GM23338 (cell line): ENCODE data around the gene AGER. TPM values are rescaled to one million over a fixed set of nuclear protein-coding genes. Genes with fewer than 3 reads are reported as not detected.
A peak's percentile ranks its signal among the peaks of the same experiment; 100 is the strongest.
"Not testable (repeated sequence)": the region's sequence is repeated elsewhere in the genome, so short reads cannot be mapped to it uniquely, and the experiment has no call there.

Source experiments
- ATAC-seq: fragments of 200-7000 bp; cut with Tn5 transposase; 3 replicates; pipeline ENCODE4 v1.9.1; 2020
- DNase-seq: peaks from one replicate; pipeline ENCODE4 v3.0.0-alpha.2; 2015; ENCODE audit warnings: low spot score
- H2AFZ ChIP-seq: fragments of 200-600 bp; sonication (generic); 2 replicates; pipeline ENCODE4 v1.8.0; 2016; ENCODE audit warnings: antibody characterized with exemption, mild to moderate bottlenecking, moderate library complexity
- H3F3A ChIP-seq: fragments of 200-600 bp; sonication (generic); replicated peaks from 2 replicates; pipeline ENCODE4 v1.8.0; 2017; ENCODE audit warnings: antibody characterized with exemption, mixed run types, low read depth
- H3K27ac ChIP-seq: fragments of 200-600 bp; sonication (generic); 2 replicates; pipeline ENCODE4 v1.6.1; 2016; ENCODE audit warnings: low read depth
- H3K27me3 ChIP-seq: fragments of 200-600 bp; sonication (generic); 2 replicates; pipeline ENCODE4 v1.8.0; 2016; ENCODE audit warnings: mild to moderate bottlenecking, mixed run types, moderate library complexity; ENCODE audit not compliant: insufficient read depth
- H3K36me3 ChIP-seq: fragments of 200-600 bp; sonication (generic); 2 replicates; pipeline ENCODE4 v1.8.0; 2016; ENCODE audit warnings: mild to moderate bottlenecking; ENCODE audit not compliant: insufficient read depth
- H3K4me1 ChIP-seq: fragments of 200-600 bp; sonication (generic); 2 replicates; pipeline ENCODE4 v1.8.0; 2016; ENCODE audit warnings: mild to moderate bottlenecking, moderate library complexity; ENCODE audit not compliant: insufficient read depth
- H3K4me2 ChIP-seq: fragments of 200-600 bp; sonication (generic); 2 replicates; pipeline ENCODE4 v1.7.1; 2017; ENCODE audit warnings: mixed run types
- H3K4me3 ChIP-seq: fragments of 200-600 bp; sonication (generic); 2 replicates; pipeline ENCODE4 v1.6.1; 2016; ENCODE audit warnings: mixed run types
- H3K79me2 ChIP-seq: fragments of 200-600 bp; sonication (generic); replicated peaks from 2 replicates; pipeline ENCODE4 v1.8.0; 2017; ENCODE audit warnings: mild to moderate bottlenecking; ENCODE audit not compliant: insufficient read depth
- H3K9me2 ChIP-seq: fragments of 200-600 bp; sonication (generic); 2 replicates; pipeline ENCODE4 v1.8.0; 2017; ENCODE audit not compliant: insufficient read depth
- H4K20me1 ChIP-seq: fragments of 200-600 bp; sonication (generic); replicated peaks from 2 replicates; pipeline ENCODE4 v1.8.0; 2017; ENCODE audit warnings: mild to moderate bottlenecking; ENCODE audit not compliant: insufficient read depth
- H3K27ac Mint-ChIP-seq: 2 replicates; pipeline ENCODE4 v1.8.0; 2020; ENCODE audit warnings: inconsistent platforms, mild to moderate bottlenecking, moderate library complexity, mixed read lengths
- H3K27me3 Mint-ChIP-seq: 3 replicates; pipeline ENCODE4 v1.8.0; 2022; ENCODE audit warnings: low read depth, mild to moderate bottlenecking, moderate library complexity, mixed read lengths, inconsistent platforms; ENCODE audit not compliant: insufficient read depth, poor library complexity
- H3K36me3 Mint-ChIP-seq: 3 replicates; pipeline ENCODE4 v1.8.0; 2021; ENCODE audit warnings: low read depth, mild to moderate bottlenecking, inconsistent platforms, moderate library complexity, mixed read lengths
- H3K4me1 Mint-ChIP-seq: 3 replicates; pipeline ENCODE4 v1.8.0; 2020; ENCODE audit warnings: mild to moderate bottlenecking, inconsistent platforms, mixed read lengths
- H3K4me3 Mint-ChIP-seq: 3 replicates; pipeline ENCODE4 v1.8.0; 2021; ENCODE audit warnings: moderate library complexity, mild to moderate bottlenecking, inconsistent platforms, mixed read lengths
- H3K9me3 Mint-ChIP-seq: 3 replicates; pipeline ENCODE4 v1.8.0; 2020; ENCODE audit warnings: moderate library complexity, mild to moderate bottlenecking, inconsistent platforms, mixed read lengths
- polyA plus RNA-seq: library from polyadenylated mRNA; unstranded; fragments of >200 nt; fragmentation: Nextera tagmentation; extraction: Ambion mirVana; gene quantifications from 2 replicates; pipeline ENCODE4 v1.2.1, GENCODE V29; 2016
- total RNA-seq: library from RNA; depleted of rRNA; stranded (reverse); fragments of >200 nt; shearing (Covaris generic); gene quantifications from 2 replicates; pipeline ENCODE4 v1.2.3, GENCODE V29; 2014
- TF ChIP-seq, protein P1 (sequence below): fragments of 250-450 bp; sonication (Bioruptor Pico); IDR thresholded peaks from 2 replicates; pipeline ENCODE4 v1.5.0; 2020; ENCODE audit warnings: mild to moderate bottlenecking, moderate library complexity

AGER gene
- total and polyA plus RNA-seq, 2 experiments from 2014 or later = 2.3 to 3.4 TPM

DNA sequence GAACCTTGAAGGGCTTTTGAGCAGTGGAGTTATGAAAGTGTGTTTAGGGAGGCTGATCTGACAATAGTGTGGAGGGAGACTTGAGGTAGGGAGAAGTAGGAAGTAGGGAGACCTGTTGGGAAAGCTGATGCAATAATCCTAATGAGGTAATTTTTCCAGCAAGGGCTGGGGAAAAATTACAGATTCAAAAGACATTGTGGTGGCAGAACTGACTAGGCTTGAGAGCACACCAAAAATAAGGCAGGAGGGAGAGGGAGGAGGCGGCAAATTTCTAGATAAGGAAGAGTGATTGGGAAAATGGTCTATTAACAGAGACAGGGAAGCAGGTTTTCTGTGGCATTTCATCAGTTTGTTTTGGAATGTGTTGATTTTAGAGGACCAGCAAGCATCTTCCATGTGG is 37.8 kb downstream of the AGER start:
- no peak for DNase-seq
- TF ChIP-seq, protein P1, sequence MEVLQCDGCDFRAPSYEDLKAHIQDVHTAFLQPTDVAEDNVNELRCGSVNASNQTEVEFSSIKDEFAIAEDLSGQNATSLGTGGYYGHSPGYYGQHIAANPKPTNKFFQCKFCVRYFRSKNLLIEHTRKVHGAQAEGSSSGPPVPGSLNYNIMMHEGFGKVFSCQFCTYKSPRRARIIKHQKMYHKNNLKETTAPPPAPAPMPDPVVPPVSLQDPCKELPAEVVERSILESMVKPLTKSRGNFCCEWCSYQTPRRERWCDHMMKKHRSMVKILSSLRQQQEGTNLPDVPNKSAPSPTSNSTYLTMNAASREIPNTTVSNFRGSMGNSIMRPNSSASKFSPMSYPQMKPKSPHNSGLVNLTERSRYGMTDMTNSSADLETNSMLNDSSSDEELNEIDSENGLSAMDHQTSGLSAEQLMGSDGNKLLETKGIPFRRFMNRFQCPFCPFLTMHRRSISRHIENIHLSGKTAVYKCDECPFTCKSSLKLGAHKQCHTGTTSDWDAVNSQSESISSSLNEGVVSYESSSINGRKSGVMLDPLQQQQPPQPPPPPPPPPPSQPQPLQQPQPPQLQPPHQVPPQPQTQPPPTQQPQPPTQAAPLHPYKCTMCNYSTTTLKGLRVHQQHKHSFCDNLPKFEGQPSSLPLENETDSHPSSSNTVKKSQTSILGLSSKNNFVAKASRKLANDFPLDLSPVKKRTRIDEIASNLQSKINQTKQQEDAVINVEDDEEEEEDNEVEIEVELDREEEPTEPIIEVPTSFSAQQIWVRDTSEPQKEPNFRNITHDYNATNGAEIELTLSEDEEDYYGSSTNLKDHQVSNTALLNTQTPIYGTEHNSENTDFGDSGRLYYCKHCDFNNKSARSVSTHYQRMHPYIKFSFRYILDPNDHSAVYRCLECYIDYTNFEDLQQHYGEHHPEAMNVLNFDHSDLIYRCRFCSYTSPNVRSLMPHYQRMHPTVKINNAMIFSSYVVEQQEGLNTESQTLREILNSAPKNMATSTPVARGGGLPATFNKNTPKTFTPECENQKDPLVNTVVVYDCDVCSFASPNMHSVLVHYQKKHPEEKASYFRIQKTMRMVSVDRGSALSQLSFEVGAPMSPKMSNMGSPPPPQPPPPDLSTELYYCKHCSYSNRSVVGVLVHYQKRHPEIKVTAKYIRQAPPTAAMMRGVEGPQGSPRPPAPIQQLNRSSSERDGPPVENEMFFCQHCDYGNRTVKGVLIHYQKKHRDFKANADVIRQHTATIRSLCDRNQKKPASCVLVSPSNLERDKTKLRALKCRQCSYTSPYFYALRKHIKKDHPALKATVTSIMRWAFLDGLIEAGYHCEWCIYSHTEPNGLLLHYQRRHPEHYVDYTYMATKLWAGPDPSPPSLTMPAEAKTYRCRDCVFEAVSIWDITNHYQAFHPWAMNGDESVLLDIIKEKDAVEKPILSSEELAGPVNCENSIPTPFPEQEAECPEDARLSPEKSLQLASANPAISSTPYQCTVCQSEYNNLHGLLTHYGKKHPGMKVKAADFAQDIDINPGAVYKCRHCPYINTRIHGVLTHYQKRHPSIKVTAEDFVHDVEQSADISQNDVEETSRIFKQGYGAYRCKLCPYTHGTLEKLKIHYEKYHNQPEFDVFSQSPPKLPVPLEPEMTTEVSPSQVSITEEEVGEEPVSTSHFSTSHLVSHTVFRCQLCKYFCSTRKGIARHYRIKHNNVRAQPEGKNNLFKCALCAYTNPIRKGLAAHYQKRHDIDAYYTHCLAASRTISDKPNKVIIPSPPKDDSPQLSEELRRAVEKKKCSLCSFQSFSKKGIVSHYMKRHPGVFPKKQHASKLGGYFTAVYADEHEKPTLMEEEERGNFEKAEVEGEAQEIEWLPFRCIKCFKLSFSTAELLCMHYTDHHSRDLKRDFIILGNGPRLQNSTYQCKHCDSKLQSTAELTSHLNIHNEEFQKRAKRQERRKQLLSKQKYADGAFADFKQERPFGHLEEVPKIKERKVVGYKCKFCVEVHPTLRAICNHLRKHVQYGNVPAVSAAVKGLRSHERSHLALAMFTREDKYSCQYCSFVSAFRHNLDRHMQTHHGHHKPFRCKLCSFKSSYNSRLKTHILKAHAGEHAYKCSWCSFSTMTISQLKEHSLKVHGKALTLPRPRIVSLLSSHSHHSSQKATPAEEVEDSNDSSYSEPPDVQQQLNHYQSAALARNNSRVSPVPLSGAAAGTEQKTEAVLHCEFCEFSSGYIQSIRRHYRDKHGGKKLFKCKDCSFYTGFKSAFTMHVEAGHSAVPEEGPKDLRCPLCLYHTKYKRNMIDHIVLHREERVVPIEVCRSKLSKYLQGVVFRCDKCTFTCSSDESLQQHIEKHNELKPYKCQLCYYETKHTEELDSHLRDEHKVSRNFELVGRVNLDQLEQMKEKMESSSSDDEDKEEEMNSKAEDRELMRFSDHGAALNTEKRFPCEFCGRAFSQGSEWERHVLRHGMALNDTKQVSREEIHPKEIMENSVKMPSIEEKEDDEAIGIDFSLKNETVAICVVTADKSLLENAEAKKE (CRISPR knock-in tag) = no peak
- H3K4me1 Mint-ChIP-seq = peaks cover 41% of the 10 kb centered on the region

DNA sequence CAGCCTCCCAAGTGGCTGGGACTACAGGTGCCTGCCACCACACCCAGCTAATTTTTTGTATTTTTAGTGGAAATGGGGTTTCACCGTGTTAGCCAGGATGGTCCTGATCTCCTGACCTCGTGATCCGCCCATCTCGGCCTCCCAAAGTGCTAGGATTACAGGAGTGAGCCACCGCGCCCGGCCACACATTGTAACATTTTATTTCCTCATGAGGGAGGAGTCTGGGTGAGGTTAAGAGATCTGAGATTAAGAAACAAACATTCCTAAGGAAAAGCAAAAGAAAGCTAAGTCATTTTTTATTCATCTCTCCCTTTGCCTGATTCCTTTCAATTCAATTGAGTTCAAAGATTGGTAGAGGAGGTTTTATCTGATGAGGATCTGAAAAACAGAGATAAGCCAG is 39.8 kb downstream of the AGER start:
- not testable (repeated sequence) for H3K4me3 ChIP-seq, H4K20me1 ChIP-seq

More for the DNA sequence above, 37.8 kb downstream of the AGER start:
- H3K4me2 ChIP-seq = peak overlapping the region; percentile 45
- Mint-ChIP-seq H3K4me3 (peak overlapping the region; percentile 29), H3K36me3 (no peaks in the 10 kb centered on the region), H3K27me3 (peaks cover 22% of the 10 kb centered on the region), H3K27ac (peak overlapping the region; percentile 79), H3K9me3 (no peaks in the 10 kb centered on the region; the same call in 2 of the 3 replicates)
- H3K79me2 ChIP-seq = no peaks in the 10 kb centered on the region
- H3K9me2 ChIP-seq = no peaks in the 10 kb centered on the region; the same call in 1 of the 2 replicates
- H3F3A ChIP-seq = peaks cover 8% of the 10 kb centered on the region
- no peak overlapping the region for H2AFZ ChIP-seq
- peaks cover 25% of the 10 kb centered on the region for H3K27me3 ChIP-seq
- no peaks in the 10 kb centered on the region for H3K36me3 ChIP-seq
- ATAC-seq = no peak
- H3K4me1 ChIP-seq = peaks cover 25% of the 10 kb centered on the region
- 0 out of 2 replicates have a peak, but pooled peaks cover 4% of the 10 kb centered on the region for H4K20me1 ChIP-seq
- H3K4me3 ChIP-seq = no peak overlapping the region
- H3K27ac ChIP-seq = no peak overlapping the region

More for the DNA sequence above, 39.8 kb downstream of the AGER start:
- H3K27ac Mint-ChIP-seq, H3K9me3 Mint-ChIP-seq, H3K36me3 ChIP-seq, H3K36me3 Mint-ChIP-seq, H3K4me3 Mint-ChIP-seq, DNase-seq, ATAC-seq, H3K4me2 ChIP-seq, H2AFZ ChIP-seq, H3K27me3 ChIP-seq, H3K79me2 ChIP-seq, H3K9me2 ChIP-seq, H3K27ac ChIP-seq, H3F3A ChIP-seq: not testable (repeated sequence)
- H3K4me1 ChIP-seq = peaks cover 13% of the 10 kb centered on the region
- H3K27me3 Mint-ChIP-seq = peaks cover 11% of the 10 kb centered on the region
- peaks cover 29% of the 10 kb centered on the region for H3K4me1 Mint-ChIP-seq
